Medulla oblongata (tissue), 1 donor: ENCODE data around the gene EDARADD.
A peak's percentile ranks its signal among the peaks of the same experiment; 100 is the strongest.

Source experiments
- DNase-seq: peaks from one replicate; pipeline ENCODE4 v3.0.0-alpha.2; 2015; ENCODE audit errors: extremely low spot score

The EDARADD gene

DNA sequence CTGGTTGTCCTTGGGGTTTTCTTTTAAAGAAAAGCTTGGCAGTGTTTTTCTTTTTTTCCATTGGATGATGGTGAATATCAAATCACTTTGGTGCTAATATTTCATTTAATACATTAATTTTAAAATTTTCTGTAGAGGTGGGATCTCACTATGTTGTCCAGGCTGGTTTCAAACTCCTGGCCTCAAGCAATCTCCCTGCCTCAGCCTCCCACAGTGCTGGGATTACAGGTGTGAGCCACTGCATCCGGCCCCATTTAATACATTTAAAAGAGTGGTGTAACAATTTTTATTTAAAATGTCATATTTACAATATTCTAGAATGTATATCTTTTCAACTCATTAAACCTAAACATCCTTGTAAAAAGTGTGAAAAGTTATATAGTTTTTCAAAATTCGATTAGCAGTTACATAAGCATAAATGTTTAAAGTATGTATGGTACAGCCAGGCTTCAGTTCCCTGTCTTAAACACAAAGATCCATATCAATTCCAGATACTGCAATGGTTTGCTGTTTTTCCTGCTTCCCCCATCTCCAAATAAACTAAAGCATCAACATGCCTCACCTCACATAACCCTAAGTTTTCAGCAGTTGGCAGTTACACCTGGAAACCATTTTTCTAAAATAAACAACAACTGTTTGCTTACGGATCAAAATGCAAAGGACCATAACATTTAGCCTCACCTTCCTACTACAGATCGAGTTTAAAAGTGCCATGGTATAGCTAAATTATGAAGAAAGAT, 120.8 kb downstream of the EDARADD start:
- no peak for DNase-seq

DNA sequence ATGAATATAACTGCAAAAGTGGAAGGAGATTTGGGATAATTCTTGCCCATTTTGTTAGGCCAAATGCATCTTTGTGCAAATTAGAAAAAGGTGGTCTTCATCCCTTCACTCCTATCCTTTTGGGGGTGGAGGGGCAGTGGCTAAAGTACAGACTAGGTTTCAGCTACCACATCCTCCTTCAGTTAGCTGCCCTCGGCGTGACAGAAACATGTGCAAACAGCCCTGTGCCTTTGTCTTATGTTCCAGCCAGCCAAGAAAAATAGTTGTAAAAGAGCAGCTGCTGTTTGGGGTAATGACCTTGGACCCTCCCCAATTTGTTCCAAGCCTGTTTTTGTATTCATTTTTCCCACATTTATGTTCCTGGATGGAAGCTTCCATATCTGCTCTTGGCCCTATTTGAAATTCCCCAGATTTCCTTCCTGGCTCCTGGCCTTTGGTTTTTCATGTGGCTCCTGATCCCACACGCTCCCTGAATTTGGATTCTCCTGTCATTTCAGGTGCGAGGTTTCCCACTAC, 121.4 kb downstream of the EDARADD start:
- DNase-seq: no peak

DNA sequence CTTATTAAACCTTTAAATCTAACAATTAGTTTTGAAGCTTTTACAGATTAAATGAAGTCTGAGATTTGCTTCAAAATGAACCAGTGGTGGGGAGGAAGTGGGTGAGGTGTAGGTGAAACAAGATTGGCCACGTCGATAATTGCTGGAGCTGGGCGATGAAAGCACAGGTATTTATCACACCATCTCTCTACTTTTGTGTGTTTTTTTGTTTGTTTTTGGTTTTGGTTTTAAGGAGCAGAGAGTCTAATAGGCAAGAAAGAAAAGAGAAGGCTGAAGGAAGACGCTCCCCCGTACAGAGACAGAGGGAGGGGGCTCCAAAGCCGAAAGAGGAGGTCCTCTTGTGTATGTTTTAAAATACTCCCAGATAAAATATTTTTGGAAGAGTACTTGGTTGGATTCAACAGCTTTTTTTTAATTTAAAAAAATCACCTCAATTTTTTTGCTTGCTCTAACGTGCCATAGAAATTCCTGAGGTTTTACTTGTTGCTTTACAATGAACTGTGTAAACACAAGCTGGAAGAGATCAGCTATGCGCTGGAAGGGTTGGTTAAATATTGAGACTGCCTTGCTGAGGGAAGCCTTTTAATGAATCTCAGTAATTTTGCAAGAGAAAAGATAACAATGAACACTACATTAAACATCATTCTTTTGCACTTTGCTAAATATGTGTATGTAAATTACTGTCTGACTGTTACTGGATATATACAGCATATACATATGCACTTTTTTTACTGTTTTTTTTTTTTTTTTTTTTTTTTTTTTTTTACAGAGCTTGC, 123.0 kb downstream of the EDARADD start:
- no peak for DNase-seq

DNA sequence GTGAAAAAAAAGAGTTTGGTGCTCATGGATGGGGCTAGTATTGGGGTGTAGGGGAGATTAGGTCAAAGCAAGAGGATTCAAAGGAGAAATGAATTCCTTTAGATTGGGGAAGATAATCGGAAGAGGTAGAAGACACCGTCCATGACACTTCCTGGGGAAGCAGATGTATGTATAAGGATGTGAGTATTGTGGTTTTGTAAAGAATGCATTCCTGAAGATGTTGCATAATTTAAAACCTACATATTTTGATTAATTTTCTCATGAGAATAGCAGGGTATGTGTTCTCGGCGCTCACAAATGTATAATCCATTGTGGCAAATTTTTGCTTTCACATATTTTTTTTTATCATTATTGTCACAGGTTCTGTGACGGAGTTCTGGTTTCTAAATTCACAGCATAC, 124.2 kb downstream of the EDARADD start:
- DNase-seq: no peak

DNA sequence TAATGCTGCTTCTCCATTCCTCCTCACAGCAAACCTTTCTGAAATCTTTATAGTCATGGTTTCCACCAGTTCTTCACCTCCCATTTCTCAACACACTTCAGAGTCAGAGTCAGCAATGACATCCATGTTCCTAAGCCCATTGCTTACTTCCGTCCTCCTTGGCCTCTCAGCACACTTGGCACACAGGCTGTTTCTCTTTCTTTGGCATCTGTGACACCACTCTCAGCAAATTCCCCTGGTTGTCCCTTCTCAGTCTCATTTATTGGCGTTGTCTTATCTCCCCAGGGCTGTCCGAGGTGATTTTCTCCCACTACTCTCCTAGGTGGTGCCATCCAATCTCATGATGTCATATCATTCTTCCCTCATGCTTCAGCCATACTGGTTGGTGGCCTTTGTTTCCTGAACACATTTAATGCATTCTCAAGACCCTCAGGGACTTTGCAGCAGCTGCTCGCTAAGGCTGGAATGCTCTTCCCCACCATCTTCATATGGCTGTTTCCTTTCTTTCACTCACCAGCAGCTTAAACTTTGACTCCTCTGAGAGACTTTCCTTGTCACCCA, 126.4 kb downstream of the EDARADD start:
- DNase-seq: no peak

DNA sequence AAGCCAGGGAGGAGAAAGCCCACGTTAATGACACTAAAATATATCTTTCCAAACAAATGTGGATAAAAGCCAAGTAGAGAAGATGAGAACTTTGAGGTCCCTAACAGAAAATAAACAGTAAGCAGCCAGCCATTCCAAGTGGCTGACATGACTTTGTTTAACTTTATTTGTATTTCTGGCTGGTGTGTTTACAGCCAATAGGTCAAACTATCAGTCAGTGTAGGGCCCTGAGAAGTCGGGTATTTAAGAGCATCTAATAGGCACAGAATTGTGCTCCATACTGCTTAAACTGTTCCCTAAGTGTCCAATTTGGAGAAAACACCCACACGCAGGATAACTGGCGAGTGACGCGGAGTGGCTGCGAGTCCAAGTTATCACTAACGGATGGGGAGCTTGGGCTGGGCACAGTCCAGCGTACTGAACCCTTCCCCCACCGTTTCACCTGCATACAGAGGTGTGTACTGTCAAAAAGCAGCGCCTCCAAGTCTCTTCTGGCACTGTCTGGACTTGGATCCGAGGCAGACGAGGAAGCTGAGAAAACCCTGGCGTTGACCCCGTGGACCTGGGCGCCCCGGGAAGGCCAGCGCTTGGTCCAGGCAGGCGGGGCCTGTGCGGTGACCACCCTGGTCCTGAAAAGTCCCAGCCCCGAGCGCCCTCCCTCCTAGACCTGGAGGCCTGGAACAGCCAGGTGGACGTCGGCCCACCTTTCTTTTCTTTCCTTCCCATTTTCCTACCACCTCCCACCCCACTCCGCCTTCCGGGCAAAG, 129.0 kb downstream of the EDARADD start:
- peak; percentile 7 for DNase-seq

DNA sequence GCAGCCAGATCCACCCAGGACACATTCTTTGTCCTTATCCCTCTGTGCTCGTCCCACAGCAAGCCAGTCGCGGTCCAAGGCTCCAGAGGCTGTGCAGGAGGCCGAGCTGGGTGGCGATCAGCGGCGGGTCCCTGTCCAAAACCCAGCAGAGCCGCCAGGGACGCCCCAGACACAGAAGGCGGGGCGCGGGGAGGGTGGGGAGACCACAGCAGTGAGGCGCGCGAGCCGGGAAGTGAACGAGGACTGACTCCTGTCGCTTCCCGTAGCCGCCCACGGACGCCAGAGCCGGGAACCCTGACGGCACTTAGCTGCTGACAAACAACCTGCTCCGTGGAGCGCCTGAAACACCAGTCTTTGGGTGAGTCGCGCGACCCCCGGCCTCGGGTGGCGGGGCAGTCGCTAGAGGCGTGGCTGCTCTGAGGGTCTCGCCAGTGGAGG, 129.6 kb downstream of the EDARADD start, which contains the start of gene LGALS8:
Gene LGALS8, plus strand, starts transcription at position 279 of the 438 bp plus-strand sequence. CDS start 2,089 bp downstream, outside the sequence.
- peak; percentile 78 for DNase-seq

DNA sequence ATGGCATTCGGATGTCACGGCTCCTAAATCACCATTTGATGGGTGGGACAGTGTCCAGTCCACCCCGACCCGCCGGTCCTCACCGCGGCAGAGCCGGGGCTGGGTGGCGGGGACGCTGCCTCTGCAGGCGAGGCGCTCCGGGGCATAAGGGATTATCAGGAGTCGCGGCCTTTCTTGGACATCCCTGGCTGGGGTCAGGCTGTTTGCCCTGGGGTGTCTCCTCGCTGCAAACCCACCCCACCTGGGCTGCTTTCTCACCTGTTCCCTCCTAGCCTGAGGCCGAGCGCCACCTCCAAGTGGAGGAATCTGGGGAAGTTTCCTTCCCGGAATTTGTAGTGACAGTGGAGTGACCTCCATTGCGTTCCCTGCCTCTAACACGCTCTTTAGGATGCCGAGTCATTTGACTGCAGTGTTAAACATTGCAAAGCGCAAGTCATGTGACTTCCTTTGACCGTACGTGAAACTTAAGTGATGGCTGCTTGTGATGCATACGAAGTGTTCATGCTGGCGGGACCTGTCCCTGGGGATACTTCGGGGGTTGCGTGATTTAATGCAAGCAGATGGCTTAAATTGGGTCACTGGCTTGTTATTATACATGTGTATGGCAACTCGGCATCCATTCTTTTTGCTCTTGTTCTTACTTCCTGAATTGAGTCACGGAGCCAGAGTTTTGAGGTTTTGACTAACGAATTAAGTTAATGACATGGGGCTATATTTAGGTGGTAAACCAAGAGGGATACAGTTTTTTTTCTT, 130.2 kb downstream of the EDARADD start:
- peak; percentile 81 for DNase-seq

DNA sequence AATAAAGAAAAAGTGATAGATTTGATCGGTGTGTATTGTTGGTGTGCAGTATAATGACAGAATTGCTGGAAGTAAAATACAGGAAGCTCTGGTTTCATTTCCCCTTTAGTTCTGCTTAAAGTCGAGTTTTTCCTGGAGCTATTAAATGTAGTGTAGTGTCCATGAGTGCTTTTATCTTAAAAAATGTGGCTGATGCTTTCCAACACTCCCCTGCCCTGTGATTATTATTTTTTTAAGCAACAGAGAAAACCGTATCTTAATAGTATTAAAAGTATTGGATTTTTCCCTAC, 130.8 kb downstream of the EDARADD start:
- DNase-seq: peak; percentile 49

DNA sequence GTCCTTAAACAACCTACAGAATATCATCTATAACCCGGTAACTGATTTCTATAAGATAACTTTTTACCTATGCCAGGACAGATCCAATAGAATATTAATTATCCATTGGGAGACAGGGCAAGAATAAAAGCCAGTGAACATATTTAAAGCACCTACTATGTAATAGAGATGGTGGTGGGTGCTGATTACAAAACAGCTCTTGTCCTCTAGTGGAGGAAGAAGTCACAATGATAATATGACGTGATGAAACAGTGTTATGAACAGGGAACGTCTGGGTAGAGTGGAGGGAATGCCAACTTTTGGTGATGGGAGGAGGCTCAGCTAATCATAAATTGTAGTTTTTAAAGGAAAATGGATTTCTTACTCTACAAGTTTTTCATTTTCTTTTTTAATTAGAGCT, 132.0 kb downstream of the EDARADD start:
- no peak for DNase-seq

DNA sequence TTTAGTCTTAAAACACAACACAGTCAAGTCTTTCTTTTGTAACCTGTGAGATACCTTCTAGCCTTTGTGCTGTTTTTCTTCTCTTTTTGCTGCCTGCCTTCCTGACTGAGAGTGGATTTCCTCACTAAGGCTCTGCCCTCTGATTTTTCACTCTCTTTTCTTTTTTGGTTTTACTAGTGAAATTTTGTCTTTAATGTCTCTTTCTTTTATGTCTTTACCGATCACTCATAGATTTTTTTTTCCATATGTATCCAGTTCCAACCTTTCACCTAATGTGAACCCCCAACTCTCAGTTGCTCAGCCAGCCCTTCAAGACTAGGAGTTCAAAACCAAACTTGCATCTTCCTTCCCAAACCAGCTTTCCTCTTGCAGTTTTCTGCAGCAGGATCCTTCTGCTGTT, 136.2 kb downstream of the EDARADD start:
- no peak for DNase-seq

DNA sequence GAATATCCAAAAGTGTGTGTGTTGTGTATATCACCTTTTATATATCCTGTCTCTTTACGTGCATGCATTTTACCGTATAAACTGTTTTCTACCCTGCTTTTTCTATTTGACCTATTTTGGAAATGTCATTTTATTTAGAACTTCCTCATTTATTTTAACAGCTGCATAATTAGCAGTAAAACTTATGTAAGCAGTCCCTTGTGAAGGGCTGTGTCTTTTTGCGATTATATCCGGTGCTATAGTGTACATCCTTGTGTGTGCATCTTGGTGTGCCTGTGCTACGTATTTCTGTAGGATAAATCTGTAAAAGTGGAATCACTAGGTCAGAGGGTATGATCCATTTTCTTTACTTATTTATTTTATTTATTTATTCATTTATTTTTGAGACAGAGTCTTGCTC, 136.9 kb downstream of the EDARADD start:
- DNase-seq: no peak

DNA sequence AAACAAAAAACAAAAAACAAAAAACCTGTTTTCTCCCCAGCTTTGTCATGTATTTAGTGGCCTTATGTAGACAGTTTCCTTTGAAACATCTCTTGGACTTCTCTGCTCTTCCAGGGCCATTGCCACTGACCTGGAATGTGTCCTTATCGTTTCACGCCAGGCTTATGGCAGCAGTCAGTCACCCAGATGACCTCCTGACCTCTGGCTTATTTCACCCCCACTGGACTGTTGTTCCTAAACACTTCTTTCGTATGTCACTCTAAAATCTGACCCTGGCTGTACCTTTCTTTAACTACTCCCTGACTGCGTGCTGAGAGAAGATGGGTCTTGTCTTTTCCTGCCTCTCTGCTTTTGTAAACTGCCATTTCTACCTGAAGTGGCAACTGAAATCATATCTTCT, 138.8 kb downstream of the EDARADD start:
- no peak for DNase-seq

DNA sequence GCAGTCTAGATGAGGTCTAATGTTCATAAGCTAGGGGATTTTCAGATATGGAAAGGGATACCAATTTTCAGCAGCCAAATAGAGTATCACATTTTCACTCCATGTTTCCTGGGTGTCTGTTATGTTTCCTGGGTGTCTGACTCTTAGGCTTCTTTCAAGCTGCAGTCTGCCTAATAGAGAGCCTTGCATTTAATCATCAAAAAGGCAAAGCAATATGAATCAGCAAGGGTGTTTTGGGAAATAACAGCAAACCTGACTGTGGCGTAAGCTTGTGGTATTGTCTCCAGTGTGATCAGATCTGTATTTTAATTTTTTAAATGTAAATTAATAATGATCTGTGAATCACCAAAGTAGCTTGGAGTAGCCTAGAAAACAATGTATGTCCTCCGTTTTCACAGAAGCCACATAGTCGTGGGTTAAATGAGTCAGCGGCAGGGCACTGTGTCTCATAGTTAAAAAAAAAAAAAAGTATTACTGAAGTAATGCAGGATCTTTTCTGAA, 140.1 kb downstream of the EDARADD start:
- no peak for DNase-seq
